HG03460 (cell line): ENCODE measurements around the gene S1PR3.
"Not testable (repeated sequence)": the region's sequence is repeated elsewhere in the genome, so short reads cannot be mapped to it uniquely, and the experiment has no call there.

Experiments
- ATAC-seq: cut with Tn5 transposase; IDR thresholded peaks from one replicate; pipeline ENCODE4 v1.9.1; 2021; ENCODE audit not compliant: unreplicated experiment

The S1PR3 gene

DNA sequence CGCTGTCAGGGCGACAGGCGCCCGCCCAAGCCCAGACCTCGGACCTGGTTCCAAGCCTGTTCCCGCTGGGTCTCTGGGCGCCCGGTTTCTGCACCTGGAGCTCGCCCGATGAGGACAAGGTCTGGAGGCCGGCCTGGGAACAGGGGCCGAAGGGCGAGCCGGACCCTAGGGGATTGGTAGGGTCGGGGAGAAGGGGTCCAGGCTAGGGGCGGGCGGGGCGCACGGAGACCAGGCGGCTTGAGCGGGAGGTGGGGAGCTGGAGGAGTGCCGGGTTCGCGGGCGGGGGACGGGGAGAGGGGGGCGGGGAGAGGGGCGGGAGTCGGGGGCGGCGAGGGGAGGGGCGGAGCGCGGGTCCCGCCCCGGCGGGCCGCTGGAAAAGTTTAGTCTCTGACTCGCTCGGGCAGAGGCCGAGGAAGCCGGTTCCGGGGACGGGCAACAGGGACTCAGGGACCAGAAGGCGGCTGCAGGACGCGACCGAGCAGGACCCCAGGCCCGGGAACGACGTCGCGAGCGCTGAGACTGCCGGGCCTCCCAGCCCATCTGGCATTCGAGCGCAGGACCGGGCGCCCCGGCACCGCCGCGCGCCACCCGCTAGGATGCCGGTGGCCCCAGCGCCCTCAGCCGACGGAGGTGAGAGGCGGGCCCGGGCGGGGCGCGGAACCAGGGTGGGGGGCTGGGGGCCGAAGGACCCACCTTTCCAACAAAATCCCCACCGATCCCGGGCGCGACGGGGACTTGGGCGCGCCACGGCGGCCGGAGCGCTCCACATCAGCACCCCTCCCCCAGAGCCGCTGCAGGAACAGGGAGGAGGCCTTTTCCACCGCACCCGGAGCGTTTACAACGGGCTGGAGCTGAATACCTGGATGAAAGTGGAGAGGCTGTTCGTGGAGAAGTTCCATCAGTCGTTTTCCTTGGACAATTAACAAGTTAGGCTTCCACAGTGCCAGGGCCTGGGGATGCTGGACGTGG is at the start of gene S1PR3:
Gene S1PR3 (plus strand): TSS at position 403 of the 969 bp plus-strand sequence. CDS start 9,733 bp downstream, outside the sequence.
- ATAC-seq, result no peak

GRCh38 chr9:88941586-88941985 is 49.7 kb upstream of the S1PR3 start:
- not testable (repeated sequence) for ATAC-seq

DNA sequence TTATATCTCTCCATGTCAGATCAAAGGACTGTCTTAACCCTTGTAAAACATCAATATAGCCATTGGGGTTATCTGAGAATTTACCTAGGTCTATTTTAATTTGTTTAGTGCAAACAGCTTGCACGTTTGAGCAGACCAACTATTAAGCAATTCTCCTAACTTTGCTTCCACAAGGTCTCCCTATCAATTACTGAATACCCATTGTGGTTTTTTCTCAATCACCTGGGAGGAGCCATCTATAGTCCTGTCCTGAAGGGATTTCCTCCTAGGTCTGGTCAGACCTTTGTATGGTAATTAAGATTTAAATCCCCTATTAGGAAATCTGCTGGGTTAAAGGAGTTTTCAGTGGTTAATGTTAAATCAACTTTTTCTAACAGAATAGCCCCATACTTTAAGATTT is 48.9 kb upstream of the S1PR3 start:
- no peak for ATAC-seq

DNA sequence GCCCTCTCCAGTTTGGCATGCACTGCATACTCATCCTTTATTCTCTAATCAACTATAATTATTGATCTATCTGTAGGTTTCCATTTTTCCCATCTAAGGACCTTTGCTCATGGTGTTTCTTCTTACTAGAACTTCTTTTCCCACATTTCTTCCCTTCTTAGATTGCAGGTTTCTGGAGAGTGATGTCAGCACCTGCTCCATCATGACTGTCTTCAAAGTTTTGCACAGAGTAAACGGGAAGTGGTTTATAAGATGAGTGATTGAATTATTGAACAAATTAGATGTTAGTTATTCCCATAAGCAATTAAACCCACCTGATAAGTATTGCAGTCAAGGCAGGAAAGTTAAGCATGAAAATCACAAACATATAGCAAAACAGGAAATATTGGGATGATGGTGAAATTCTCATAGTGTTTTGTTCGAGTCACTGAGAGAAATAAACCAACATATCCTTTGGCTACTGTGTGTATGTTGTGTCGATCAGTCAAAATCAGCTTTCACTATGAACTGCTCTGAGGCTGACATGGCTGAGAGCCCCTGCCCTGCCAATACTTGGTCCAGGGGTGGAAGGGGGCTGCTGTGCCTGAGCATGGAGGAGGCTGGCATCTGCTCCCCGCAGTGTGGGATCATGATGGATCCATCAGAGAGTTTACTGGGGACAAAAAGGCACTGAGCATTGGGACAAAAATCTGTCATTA is 45.5 kb upstream of the S1PR3 start:
- ATAC-seq, result no peak

DNA sequence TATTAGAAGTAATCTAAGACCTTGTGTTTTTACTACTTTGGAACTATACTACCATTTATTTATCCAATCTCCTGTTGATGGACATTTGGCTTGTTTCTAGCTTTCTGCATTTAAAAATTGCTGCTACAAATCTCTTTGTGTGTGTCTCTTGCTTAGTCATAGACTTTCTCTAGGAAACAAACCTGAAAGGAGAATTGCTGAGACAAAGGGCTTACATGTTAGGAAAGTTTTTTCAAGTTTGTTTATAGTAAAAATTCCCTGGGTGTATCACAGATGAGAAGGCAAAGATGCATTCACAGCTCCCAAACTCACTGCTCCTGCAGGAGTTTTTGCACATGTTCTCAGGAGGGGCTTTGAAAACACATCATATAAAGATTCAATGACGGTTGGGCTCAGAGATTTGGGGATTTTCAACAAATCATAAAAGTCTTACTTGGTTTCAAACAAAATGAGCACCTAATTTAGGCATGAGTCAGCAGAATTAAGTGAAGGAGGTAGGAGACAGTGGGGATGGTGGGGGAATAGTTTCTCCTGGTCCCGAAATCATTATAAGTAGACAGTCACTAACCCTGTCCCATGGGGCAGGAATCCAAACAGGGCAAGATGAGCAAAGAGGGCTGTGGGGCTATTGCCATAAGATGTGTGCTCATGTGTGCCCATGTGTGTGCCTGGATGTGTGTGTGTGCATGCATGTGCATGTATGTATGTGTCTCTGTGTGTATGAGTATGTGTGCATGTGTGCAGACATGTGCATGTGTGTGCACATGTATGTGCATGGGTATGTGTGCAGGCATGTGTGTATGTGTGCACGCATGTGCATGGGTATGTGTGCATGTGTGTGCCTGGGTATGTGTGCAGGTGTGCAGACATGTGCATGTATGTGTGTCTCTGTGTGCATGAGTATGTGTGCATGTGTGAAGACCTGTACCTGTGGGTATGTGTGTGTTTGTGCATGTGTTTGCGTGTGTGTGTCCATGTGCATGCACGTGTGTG is 43.4 kb upstream of the S1PR3 start:
- no peak for ATAC-seq

GRCh38 chr9:88949425-88949824 is 41.8 kb upstream of the S1PR3 start:
- ATAC-seq, result no peak

DNA sequence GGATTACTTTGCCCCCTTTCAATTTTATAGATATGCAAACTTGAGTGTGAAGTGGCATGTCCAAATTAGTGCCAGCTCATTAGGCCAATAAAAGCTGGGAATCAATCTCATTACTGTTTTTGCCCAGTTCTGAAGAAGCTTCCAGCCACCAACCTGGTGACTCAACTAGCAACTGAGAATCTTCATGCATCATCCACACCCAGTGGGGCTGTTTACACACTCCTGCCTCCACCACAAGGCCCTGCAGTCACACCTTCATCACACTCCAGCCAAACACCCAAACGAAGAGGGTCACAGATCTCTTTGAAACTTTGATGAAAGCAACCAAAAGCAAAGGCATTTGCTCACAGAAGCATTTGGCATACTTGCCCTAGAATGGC is 41.3 kb upstream of the S1PR3 start:
- ATAC-seq, result no peak

DNA sequence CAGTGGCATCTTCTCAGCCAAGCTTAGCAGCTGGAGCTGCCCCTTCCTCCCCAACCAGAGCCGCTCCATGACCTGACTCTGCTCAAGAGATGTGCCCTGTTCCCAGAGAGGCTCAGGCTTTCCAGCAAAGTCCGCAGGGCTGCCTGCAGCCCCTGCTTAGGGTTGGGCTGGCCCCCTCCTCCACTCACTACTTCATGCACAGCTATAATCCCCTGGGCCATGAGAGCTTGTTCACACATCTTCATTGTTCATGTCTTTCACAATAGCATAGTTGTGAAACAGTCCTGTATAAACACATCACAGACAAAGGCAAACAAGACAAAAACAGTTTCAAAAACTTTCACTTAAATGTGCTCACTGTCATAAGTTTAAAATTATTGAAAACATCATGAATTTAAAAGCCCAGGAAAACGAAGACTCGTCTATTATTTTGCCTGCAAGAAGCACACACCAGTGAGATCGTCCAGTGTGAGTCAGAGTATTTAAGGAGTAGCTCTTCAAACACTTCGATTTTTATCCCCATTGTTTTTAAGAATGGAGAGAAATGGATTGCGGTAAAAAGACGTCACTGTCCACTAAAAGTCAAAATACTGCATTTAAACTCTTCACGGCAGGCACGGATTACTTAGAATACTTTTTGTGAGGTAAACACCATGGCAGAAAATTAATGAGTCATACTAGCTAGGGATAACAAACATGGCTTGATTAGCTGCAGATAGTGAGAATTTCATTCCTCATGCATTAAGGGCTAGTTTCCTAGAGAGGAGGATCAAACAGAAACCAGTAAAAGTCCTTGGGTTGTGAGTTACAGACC is 40.7 kb upstream of the S1PR3 start:
- no peak for ATAC-seq

DNA sequence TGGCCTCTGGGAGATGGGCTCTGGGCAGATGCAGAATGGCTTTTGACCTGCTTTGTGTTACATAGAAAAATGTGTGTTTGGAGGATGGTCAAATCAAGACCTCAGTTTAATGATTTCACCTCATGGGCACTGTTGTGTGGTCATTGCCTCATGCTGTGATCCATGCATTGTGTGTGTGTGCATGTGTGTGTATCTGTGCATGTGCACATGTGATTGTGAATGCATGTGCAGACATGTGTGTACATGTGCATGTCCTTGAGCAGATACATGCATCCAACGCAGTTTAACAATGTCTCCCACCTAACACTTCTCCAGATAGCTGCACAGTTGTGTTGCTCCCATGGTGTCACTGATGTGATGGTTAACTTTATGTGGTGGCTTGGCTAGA is 40.1 kb upstream of the S1PR3 start:
- ATAC-seq, result no peak

DNA sequence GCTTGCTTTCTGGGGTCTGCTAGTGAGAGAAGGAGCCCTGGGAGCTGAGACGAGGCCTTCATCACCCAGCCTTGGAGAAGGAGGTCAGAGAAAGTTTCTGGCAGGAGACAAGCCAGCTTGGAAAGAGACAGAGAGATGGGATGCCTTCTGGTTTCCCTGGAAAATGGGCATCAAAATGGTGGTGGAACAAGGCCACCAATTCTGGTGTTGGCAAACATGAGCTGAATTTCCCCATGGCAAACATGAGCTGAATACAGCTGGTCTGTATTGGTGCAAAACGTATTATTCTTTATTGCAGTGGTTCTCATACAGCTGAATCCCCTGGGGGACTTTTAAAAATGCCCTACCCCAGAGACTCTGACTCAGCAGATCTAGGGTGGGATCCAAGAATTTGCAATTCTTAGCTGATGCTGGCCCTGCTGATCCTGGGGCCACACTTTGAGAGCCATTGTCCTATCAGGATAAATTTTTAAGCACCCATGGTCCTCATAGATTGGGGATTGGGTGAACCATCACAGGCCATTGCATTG is 39.1 kb upstream of the S1PR3 start:
- ATAC-seq, result no peak

DNA sequence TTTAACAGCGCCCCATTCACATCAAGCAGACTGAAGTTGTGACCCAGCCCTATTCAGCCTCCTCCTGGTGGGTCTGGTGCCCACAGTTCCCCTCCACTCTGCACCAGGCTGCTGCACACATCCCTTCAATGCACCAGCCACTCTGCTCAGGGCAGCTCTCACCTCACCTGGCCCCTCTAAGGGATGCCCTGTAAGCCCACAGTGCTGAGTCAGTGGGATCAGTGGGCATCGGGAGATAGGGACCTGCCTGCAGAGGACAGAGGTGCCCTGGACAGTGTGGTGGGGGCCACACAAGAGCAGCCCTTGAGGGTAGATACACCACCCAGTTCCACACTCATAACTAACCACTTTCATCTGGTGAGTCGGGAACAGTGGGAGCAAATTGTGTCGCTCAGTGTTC is 38.3 kb upstream of the S1PR3 start:
- ATAC-seq, result no peak

DNA sequence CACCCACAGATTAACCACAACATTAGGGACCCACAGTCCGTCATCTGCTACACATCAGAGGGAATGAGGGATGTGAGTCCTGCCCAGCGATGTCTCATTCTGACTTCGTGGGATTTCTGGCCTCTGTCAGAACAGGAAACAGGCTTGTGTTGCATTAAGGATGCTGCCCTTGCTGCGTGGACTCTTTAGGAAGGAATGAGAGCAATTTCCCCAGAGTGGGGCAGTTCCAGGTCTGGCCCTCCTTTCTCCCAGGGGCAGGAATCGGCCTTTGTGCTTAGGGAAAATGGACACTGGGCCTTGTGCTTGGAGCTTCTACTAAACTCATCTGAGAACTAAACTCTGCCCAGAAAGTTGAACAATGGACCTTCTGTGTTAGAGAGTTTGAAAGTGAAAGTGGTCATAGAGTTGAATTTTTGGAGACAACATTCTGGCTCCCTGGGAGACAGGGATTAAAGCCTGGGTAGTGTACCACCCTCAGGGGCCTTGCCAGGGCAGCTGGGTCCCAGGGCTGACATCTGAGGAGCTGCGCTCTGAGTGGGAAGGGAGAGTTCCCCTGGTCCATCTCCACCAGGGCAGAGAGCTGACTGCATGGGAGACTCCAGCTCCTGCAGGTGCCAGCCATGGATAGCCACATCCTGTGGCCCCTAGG is 37.8 kb upstream of the S1PR3 start:
- no peak for ATAC-seq

GRCh38 chr9:88954066-88954465 is 37.2 kb upstream of the S1PR3 start:
- no peak for ATAC-seq

DNA sequence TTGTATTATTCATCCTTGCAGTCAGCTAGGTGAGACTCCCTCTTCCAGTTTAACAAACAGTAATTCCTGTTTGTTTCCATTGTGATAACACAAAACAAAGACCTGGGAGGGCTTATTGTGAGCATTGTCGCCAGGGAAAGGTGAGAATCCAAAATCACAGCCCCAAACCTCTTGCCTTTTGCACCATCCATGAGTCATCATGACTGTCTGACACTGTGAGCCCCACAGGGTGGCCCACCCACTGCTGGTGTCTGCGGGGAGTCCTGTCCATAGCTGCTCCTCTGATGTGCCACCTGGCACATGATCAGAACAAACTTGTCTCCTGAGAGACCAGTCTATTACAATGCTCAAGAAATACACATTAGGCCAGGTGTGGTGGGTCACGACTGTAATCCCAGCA is 33.7 kb upstream of the S1PR3 start:
- no peak for ATAC-seq

DNA sequence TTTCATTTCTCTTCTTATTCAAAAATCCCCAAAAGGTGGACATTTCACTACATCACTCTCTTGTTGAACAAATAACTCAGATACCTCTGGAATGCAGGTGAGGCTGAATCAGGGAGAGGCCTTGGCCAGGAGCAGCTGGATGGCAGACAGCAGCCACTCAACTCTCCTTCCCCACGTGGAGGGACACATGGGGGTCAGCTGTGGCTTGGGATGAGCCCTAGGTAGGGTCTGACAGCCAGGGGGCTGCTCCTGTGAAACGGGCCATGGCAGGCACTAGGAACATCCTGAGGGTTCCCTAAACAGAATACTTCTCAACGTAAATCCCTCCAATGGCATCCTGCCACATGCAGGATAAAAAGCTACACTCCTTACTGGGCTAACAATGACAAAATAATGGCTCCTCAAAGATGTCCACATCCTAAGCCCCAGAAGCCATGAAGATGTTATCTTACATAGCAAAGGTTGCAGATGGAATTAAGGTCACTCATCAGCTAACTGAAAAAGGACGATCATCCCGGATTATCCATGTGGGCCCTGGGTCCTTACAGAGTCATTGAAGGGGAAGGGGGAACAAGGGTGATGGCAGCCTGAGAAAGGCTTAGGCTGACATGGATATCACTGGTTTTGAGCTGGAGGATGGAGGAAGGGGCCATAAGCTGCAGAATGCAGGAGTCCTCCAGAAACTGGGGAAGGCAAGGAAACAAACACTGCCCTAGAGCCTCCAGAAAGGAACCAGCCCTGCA is 31.4 kb upstream of the S1PR3 start:
- ATAC-seq, result no peak

GRCh38 chr9:88960632-88961031 is 30.6 kb upstream of the S1PR3 start:
- ATAC-seq, result no peak

- no peak for ATAC-seq
Observed at GRCh38 chr9:88965473-88965872, 25.8 kb upstream of the S1PR3 start.

DNA sequence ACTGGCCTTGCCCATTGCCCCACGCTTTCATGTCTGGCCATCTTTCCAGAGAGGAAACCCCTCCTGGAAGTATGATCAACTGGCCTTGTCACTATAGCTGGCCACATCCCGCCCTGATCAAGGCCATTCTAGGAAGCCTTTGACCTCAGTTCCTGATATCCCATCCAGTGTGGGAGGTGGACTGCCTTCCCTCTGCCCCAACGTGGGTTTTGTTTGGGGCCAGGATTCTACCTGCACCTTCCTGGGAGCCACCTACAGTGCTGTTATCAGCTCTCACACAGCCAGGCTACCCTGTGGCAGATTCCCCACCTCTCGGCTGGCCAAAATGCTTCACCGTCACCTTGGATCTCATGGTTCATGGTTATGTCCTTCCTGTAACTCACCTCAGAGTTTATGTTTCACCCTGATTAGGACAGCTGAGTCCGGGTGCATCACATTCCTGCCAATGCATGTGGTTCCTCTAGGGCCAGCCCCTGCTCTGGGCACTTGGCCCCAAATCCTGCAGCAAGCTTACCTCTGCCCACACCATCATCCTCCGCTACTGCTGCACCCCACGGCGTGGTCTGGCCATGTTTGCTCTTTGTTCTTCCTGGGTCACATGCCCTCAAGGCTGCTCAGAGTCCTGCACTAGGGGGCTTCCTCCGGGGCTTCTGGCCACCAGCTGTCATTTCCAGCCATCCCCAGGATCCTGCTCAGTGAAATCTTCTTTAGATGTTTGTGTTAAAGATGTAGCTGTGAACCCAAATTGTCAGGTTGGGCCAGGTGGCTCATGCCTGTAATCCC is 24.2 kb upstream of the S1PR3 start:
- no peak for ATAC-seq
